ENCODE data around the gene SSU72.

DNA sequence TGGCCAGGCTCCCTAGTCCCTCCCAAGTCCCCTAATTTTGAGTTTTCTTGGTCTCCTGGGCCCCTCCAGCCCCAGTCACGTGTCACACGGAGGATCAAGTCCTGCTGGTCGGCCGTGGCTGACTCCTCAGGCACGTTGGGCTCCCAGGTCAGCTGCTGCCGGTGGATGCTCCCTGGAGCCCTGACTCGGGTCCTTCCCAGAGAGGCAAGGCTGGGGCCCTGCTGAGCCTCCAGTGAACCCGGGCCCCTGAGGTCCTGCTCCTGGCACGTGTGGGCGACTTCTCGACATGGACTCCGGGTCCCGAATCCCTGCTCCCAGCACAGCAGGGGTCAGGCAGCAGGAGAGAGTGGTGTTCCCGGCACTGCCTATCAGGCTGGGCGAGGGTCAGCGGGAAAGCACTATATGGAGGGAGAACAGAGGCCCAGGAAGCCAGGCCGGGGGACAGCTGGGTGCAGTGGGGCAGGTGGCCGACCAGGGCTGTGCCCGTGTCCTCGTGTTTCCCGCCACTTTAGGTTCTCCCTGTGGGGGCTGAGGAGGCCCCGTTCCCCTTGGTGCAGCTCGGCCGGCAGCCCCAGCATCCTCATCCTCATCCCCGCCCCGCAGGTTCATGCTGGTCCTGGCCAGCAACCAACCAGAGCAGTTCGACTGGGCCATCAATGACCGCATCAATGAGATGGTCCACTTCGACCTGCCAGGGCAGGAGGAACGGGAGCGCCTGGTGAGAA lies 47.4 kb downstream of the SSU72 start:
- TF ChIP-seq CTCF (IDR thresholded peaks at IDR 0.05) (no peak), POLR2A (IDR thresholded peaks at IDR 0.05) (no peak)
